ENCODE measurements around the gene HFM1. TPM values are rescaled to one million over a fixed set of nuclear protein-coding genes. Genes with fewer than 3 reads are reported as not detected.
A peak's percentile ranks its signal among the peaks of the same experiment; 100 is the strongest.

Gene HFM1
- total and polyA plus RNA-seq, 10 of the 15 experiments (the other 5 are each of a cell fraction or from before 2014, with no cell fraction given) = not detected

GRCh38 chr1:91440847-91441246 lies 36.2 kb upstream of the HFM1 start:
- Histone ChIP-seq H3K4me1 (ENCODE audit: control insufficient read depth, insufficient read depth, low read length) (no peaks in the 10 kb centered on the region), H4K20me1 (ENCODE audit: control insufficient read depth, insufficient read depth) (no peaks in the 10 kb centered on the region), H3K36me3 (ENCODE audit: control insufficient read depth in 2 of 2, insufficient read depth in 2 of 2, low read length in 1 of 2) (no peaks in the 10 kb centered on the region), H3K27ac (ENCODE audit: control insufficient read depth, insufficient read depth) (no peak overlapping the region), H3K9me3 (replicated peaks; ENCODE audit: control insufficient read depth, insufficient read depth, low read length) (no peaks in the 10 kb centered on the region), H3K79me2 (ENCODE audit: control insufficient read depth, insufficient read depth, low read length) (no peaks in the 10 kb centered on the region), H3K27me3 (replicated peaks in 1 of 2; ENCODE audit: control insufficient read depth in 2 of 2, insufficient read depth in 2 of 2, low read length in 1 of 2) (no peaks in the 10 kb centered on the region), H2AFZ (ENCODE audit: control insufficient read depth, low read depth, low read length) (no peak overlapping the region), H3K4me2 (ENCODE audit: control insufficient read depth, insufficient read depth) (no peak overlapping the region), H3K9ac (ENCODE audit: control insufficient read depth, insufficient read depth, low read length) (no peak overlapping the region), H3K4me3 (no peak overlapping the region)
- WGBS (ENCODE audit: insufficient coverage, insufficient replicate concordance, low lambda C conversion rate, missing lambda C conversion rate) = 100% methylated on average over 1 of the region's 1 CpG
- in situ Hi-C loops (cut with MboI) (no loop called here), intact Hi-C loops (cut with micrococcal nuclease; ENCODE audit: unreplicated experiment) (no loop called here)
- no TSS peak for BruUV-seq (replicated peaks)
- DNase-seq (ENCODE audit: low read depth, low spot score) (no peak), ATAC-seq (0 out of 3 replicates have a peak, but pooled peaks have one; percentile 25), FAIRE-seq (no peak)
- ChIA-PET POLR2A (no interaction called here), CTCF (interaction anchor here (1.5 kb wide), 2 partner anchors 158 to 443 kb away, joined by 3 read pairs; no protein-coding TSS in a partner anchor), RAD21 (ENCODE audit: unreplicated experiment) (no interaction called here), SMC1A (ENCODE audit: uncharacterized antibody, unreplicated experiment) (interaction anchor here (0.8 kb wide), 1 partner anchor 72 kb away, joined by 3 read pairs; no protein-coding TSS in a partner anchor)
- TF ChIP-seq SUPT20H (IDR thresholded peaks at IDR 0.05; ENCODE audit: borderline replicate concordance, control insufficient read depth, low read depth, low read length) (no peak), BCLAF1 (IDR thresholded peaks at IDR 0.05) (no peak), MTA3 (IDR thresholded peaks at IDR 0.05; ENCODE audit: borderline replicate concordance, low read length) (no peak), CBFB (IDR thresholded peaks at IDR 0.05; ENCODE audit: low read depth) (no peak), RAD21 (IDR thresholded peaks at IDR 0.05; ENCODE audit: insufficient read depth, low read depth, low read length) (peak; percentile 20; the same call in 1 of the 2 replicates), CTCF (IDR thresholded peaks at IDR 0.05 in 2 of 3, conservative IDR thresholded peaks at IDR 0.05 in 1 of 3; ENCODE audit: control insufficient read depth in 2 of 3, extremely low read depth in 1 of 3, insufficient read depth in 1 of 3, low read depth in 3 of 3, low read length in 3 of 3) (peak in 1 of 3 experiments; percentile 14; a peak in 1 of 6 replicates), ZNF207 (IDR thresholded peaks at IDR 0.05; ENCODE audit: borderline replicate concordance) (no peak), ZNF384 (IDR thresholded peaks at IDR 0.05; ENCODE audit: borderline replicate concordance, low read depth, low read length) (no peak), BMI1 (IDR thresholded peaks at IDR 0.05; ENCODE audit: borderline replicate concordance) (no peak), PAX8 (IDR thresholded peaks at IDR 0.05) (no peak), ASH2L (IDR thresholded peaks at IDR 0.05; ENCODE audit: borderline replicate concordance, low read depth) (no peak)

All from GM12878 (cell line).